OCI-LY3 (cell line): Measurements from ENCODE around the gene TMPRSS3.

Experiments
- H2AFZ ChIP-seq: fragments of 200-600, 300-600 bp; shearing (Covaris generic); 2 replicates; pipeline ENCODE4 v1.6.0; 2014; ENCODE audit warnings: antibody characterized with exemption, low read depth, low read length
- H3K27ac ChIP-seq: fragments of 200-600, 300-600 bp; sonication (generic); 2 replicates; pipeline ENCODE4 v1.5.1; 2014; ENCODE audit warnings: mild to moderate bottlenecking, low read length, moderate library complexity, mixed read lengths
- H3K27me3 ChIP-seq: fragments of 200-600, 300-600 bp; sonication (generic); 2 replicates; pipeline ENCODE4 v1.6.1; 2014; ENCODE audit warnings: low read depth, low read length, mixed read lengths
- H3K36me3 ChIP-seq: fragments of 200-600, 300-600 bp; sonication (generic); replicated peaks from 2 replicates; pipeline ENCODE3; 2014; ENCODE audit warnings: low read depth, low read length, mixed read lengths
- H3K4me1 ChIP-seq: fragments of 300-600, 200-600 bp; sonication (generic); 2 replicates; pipeline ENCODE4 v1.6.1; 2014; ENCODE audit warnings: low read length, mixed read lengths
- H3K4me2 ChIP-seq: fragments of 200-600, 300-600 bp; sonication (generic); 2 replicates; pipeline ENCODE4 v1.6.1; 2014; ENCODE audit warnings: low read length, mixed read lengths
- H3K4me3 ChIP-seq: fragments of 300-600, 200-600 bp; sonication (generic); 2 replicates; pipeline ENCODE4 v1.5.1; 2014; ENCODE audit warnings: antibody characterized with exemption, mild to moderate bottlenecking, low read length, moderate library complexity
- H3K79me2 ChIP-seq: fragments of 300-600, 200-600 bp; shearing (Covaris generic); 2 replicates; pipeline ENCODE4 v1.6.1; 2014; ENCODE audit warnings: mild to moderate bottlenecking, low read length, mixed read lengths
- H3K9ac ChIP-seq: fragments of 300-600, 200-600 bp; shearing (Covaris generic); 2 replicates; pipeline ENCODE4 v1.6.0; 2014; ENCODE audit warnings: mild to moderate bottlenecking, low read length, moderate library complexity
- H3K9me3 ChIP-seq: fragments of 200-600, 300-600 bp; shearing (Covaris generic); 2 replicates; pipeline ENCODE4 v1.6.1; 2014; ENCODE audit warnings: low read length, mixed read lengths; ENCODE audit not compliant: insufficient read depth
- H4K20me1 ChIP-seq: fragments of 200-600, 300-600 bp; sonication (generic); 2 replicates; pipeline ENCODE4 v1.6.1; 2016; ENCODE audit warnings: low read length, mixed read lengths; ENCODE audit not compliant: insufficient read depth
- CTCF ChIP-seq: fragments of 200-600, 300-600 bp; sonication (generic); IDR thresholded peaks from 2 replicates; pipeline ENCODE4 v1.5.1; 2014; ENCODE audit warnings: antibody characterized with exemption, low read length, low read depth
- EZH2phosphoT487 ChIP-seq: fragments of 200-600 bp; shearing (Covaris generic); IDR thresholded peaks from 2 replicates; pipeline ENCODE4 v1.6.1; 2018; ENCODE audit warnings: antibody characterized with exemption, mixed run types, low read depth

The TMPRSS3 gene

DNA sequence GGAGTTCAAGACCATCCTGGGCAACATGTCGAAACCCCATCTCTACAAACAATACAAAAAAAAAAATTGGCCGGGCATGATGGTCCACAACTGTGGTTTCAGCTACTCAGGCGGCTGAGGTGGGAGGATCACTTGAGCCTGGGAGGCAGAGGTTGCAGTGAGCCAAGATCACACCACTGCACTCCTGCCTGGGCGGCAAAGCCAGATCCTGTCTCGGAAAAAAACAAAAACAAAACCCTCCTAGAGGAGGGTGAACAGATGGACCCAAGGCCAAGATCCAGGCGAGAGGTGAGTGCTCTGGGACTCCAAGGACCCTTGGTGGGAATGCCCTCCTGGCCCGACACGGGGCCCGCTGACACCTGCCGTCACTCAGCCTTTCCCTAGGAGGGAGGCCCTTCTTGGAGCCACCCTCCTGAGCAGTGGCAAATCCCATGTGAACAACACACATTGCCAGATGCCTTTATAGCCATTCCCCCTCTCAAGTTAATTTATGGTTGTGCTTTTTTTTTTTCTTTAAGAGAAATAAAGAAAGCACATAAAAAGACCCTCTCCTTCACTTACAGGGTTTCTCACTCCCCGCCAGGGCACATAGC lies 45.4 kb downstream of the TMPRSS3 start:
- Histone ChIP-seq H3K27ac (no peak overlapping the region), H3K9ac (no peak overlapping the region)

GRCh38 chr21:42349420-42350317 lies 46.2 kb downstream of the TMPRSS3 start:
- Histone ChIP-seq H3K4me1 (peaks cover 16% of the 10 kb centered on the region), H3K9me3 (no peaks in the 10 kb centered on the region; the same call in 1 of the 2 replicates), H3K27ac (no peak overlapping the region), H2AFZ (no peak overlapping the region), H4K20me1 (no peaks in the 10 kb centered on the region), H3K9ac (no peak overlapping the region), H3K4me3 (no peak overlapping the region), H3K36me3 (peaks cover 3% of the 10 kb centered on the region), H3K27me3 (no peaks in the 10 kb centered on the region), H3K79me2 (no peaks in the 10 kb centered on the region), H3K4me2 (no peak overlapping the region)
- no peak for TF ChIP-seq CTCF
- no peak for TF ChIP-seq EZH2phosphoT487

More for the DNA sequence above, 45.4 kb downstream of the TMPRSS3 start:
- peaks cover 4% of the 10 kb centered on the region for H3K36me3 ChIP-seq
- no peak overlapping the region for H3K4me3 ChIP-seq
- H3K4me1 ChIP-seq, result peaks cover 16% of the 10 kb centered on the region
- H3K9me3 ChIP-seq, result peaks cover 5% of the 10 kb centered on the region; the same call in 1 of the 2 replicates
- no peak overlapping the region for H2AFZ ChIP-seq
- no peak overlapping the region for H3K4me2 ChIP-seq
- TF ChIP-seq CTCF (no peak), EZH2phosphoT487 (no peak)
- no peaks in the 10 kb centered on the region for H4K20me1 ChIP-seq
- no peaks in the 10 kb centered on the region for H3K79me2 ChIP-seq
- no peaks in the 10 kb centered on the region for H3K27me3 ChIP-seq

GRCh38 chr21:42348762-42349161 lies 47.1 kb downstream of the TMPRSS3 start:
- no peak overlapping the region for H3K27ac ChIP-seq

More at GRCh38 chr21:42348762-42349161, 47.1 kb downstream of the TMPRSS3 start:
- Histone ChIP-seq H3K9me3 (no peaks in the 10 kb centered on the region), H3K4me2 (no peak overlapping the region), H3K36me3 (no peaks in the 10 kb centered on the region), H3K4me1 (peaks cover 13% of the 10 kb centered on the region), H3K27me3 (no peaks in the 10 kb centered on the region), H4K20me1 (no peaks in the 10 kb centered on the region), H3K4me3 (no peak overlapping the region), H3K9ac (no peak overlapping the region), H3K79me2 (no peaks in the 10 kb centered on the region), H2AFZ (no peak overlapping the region)
- TF ChIP-seq CTCF (no peak), EZH2phosphoT487 (no peak)
